OCI-LY1 (cell line): Measurements from ENCODE around the gene KLK2.

Experiments
- H2AFZ ChIP-seq: fragments of 200-600 bp; sonication (generic), shearing (Covaris generic); 2 replicates; pipeline ENCODE4 v1.6.0; 2014; ENCODE audit warnings: antibody characterized with exemption, mild to moderate bottlenecking, low read length
- H3F3A ChIP-seq: fragments of 200-600 bp; sonication (generic), shearing (Covaris generic); 2 replicates; pipeline ENCODE4 v1.6.0; 2014; ENCODE audit warnings: mild to moderate bottlenecking, antibody characterized with exemption, low read length, moderate library complexity; ENCODE audit not compliant: insufficient read depth
- H3K27ac ChIP-seq: fragments of 200-600 bp; sonication (generic); 2 replicates; pipeline ENCODE4 v1.5.1; 2014; ENCODE audit warnings: low read length, mixed run types, mild to moderate bottlenecking, low read depth; ENCODE audit not compliant: poor library complexity, severe bottlenecking
- H3K27me3 ChIP-seq: fragments of 200-600 bp; sonication (generic); 2 replicates; pipeline ENCODE4 v1.6.0; 2014; ENCODE audit warnings: antibody characterized with exemption, mild to moderate bottlenecking, low read length, moderate library complexity; ENCODE audit not compliant: insufficient read depth
- H3K36me3 ChIP-seq: fragments of 200-600 bp; sonication (generic); 2 replicates; pipeline ENCODE4 v1.6.1; 2014; ENCODE audit warnings: mild to moderate bottlenecking, antibody characterized with exemption, low read length, moderate library complexity, mixed read lengths; ENCODE audit not compliant: insufficient read depth
- H3K4me1 ChIP-seq: fragments of 200-600 bp; sonication (generic); 2 replicates; pipeline ENCODE4 v1.5.1; 2014; ENCODE audit warnings: mild to moderate bottlenecking, low read length, moderate library complexity; ENCODE audit not compliant: insufficient read depth, severe bottlenecking
- H3K4me2 ChIP-seq: fragments of 200-600 bp; sonication (generic), shearing (Covaris generic); 2 replicates; pipeline ENCODE4 v1.6.1; 2014; ENCODE audit warnings: low read length
- H3K4me3 ChIP-seq: fragments of 200-600 bp; sonication (generic); 2 replicates; pipeline ENCODE4 v1.5.1; 2014; ENCODE audit warnings: low read length, low read depth, mild to moderate bottlenecking, mixed read lengths; ENCODE audit not compliant: poor library complexity, severe bottlenecking
- H3K79me2 ChIP-seq: fragments of 200-600 bp; shearing (Covaris generic); 2 replicates; pipeline ENCODE4 v1.6.1; 2016; ENCODE audit warnings: mixed run types, low read length, mixed read lengths; ENCODE audit not compliant: insufficient read depth
- H3K9ac ChIP-seq: fragments of 200-600 bp; sonication (generic), shearing (Covaris generic); 2 replicates; pipeline ENCODE4 v1.6.1; 2014; ENCODE audit warnings: mild to moderate bottlenecking, low read length, mixed read lengths
- H3K9me2 ChIP-seq: fragments of 200-600 bp; sonication (generic), shearing (Covaris generic); 2 replicates; pipeline ENCODE4 v1.6.1; 2014; ENCODE audit warnings: low read depth, mild to moderate bottlenecking, low read length, mixed read lengths
- H3K9me3 ChIP-seq: fragments of 200-600 bp; shearing (Covaris generic); 2 replicates; pipeline ENCODE4 v1.6.1; 2014; ENCODE audit warnings: low read length, mixed read lengths
- H4K20me1 ChIP-seq: fragments of 200-600 bp; sonication (generic), shearing (Covaris generic); 2 replicates; pipeline ENCODE4 v1.6.0; 2016; ENCODE audit warnings: mild to moderate bottlenecking, low read length; ENCODE audit not compliant: insufficient read depth
- EZH2 ChIP-seq: fragments of 200-600 bp; sonication (generic), shearing (Covaris generic); IDR thresholded peaks from 2 replicates; pipeline ENCODE4 v1.8.0; 2017; ENCODE audit warnings: borderline replicate concordance, mixed run types, mild to moderate bottlenecking, antibody characterized with exemption, low read length, moderate library complexity, mixed read lengths
- TF ChIP-seq, protein P1 (sequence below): fragments of 200-600 bp; sonication (generic), shearing (Covaris generic); IDR thresholded peaks from 2 replicates; pipeline ENCODE4 v1.5.1; 2017; ENCODE audit warnings: mild to moderate bottlenecking, antibody characterized with exemption, low read length, moderate library complexity, mixed read lengths

KLK2 gene

DNA sequence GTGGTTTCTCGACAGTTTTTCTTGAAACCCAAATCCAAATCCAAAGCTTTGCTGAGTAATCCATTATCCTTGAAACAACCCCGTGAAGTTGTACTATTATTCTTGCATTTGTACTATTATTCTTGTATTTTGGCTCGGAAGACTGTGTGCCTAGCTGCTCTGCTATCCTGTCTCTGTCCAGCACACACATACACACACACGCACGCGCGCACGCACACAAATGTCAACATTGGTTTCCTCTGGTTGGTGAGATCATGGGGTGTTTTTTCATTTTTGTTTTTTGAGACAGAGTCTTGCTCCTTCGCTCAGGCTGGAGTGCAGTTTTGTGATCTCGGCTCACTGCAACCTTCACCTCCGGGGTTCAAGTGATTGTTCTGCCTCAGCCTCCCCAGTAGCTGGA lies 52.9 kb downstream of the KLK2 start:
- no peaks in the 10 kb centered on the region for H3K79me2 ChIP-seq
- H3F3A ChIP-seq = no peaks in the 10 kb centered on the region
- H3K9me2 ChIP-seq = no peaks in the 10 kb centered on the region
- H3K4me1 ChIP-seq = no peaks in the 10 kb centered on the region
- H3K4me2 ChIP-seq = no peak overlapping the region
- no peak overlapping the region for H3K27ac ChIP-seq
- H3K36me3 ChIP-seq = no peaks in the 10 kb centered on the region
- H3K4me3 ChIP-seq = no peak overlapping the region
- no peak overlapping the region for H3K9ac ChIP-seq
- H4K20me1 ChIP-seq = no peaks in the 10 kb centered on the region
- H3K27me3 ChIP-seq = no peaks in the 10 kb centered on the region
- H2AFZ ChIP-seq = no peak overlapping the region
- no peaks in the 10 kb centered on the region for H3K9me3 ChIP-seq
- TF ChIP-seq EZH2 = no peak
- TF ChIP-seq, protein P1, sequence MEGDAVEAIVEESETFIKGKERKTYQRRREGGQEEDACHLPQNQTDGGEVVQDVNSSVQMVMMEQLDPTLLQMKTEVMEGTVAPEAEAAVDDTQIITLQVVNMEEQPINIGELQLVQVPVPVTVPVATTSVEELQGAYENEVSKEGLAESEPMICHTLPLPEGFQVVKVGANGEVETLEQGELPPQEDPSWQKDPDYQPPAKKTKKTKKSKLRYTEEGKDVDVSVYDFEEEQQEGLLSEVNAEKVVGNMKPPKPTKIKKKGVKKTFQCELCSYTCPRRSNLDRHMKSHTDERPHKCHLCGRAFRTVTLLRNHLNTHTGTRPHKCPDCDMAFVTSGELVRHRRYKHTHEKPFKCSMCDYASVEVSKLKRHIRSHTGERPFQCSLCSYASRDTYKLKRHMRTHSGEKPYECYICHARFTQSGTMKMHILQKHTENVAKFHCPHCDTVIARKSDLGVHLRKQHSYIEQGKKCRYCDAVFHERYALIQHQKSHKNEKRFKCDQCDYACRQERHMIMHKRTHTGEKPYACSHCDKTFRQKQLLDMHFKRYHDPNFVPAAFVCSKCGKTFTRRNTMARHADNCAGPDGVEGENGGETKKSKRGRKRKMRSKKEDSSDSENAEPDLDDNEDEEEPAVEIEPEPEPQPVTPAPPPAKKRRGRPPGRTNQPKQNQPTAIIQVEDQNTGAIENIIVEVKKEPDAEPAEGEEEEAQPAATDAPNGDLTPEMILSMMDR = no peak

DNA sequence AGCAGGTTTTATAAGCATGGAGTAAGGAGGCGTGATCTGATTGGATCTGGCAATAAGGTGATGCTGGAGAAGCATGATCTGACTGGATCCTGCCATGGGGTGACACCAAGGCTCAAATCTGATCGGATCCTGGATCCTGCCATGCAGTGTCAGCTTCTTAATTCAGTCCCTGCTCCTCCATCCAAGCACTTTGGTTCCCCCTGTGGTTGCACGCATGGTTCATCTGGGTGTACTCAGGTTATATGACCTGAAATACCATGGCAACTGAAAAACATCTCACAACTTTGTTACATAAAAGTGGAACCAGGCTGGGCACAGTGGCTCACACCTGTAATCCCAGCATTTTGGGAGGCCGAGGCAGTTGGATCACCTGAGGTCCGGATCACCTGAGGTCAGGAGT lies 55.6 kb downstream of the KLK2 start:
- no peaks in the 10 kb centered on the region for H3K4me1 ChIP-seq
- no peak overlapping the region for H3K4me2 ChIP-seq
- no peak overlapping the region for H2AFZ ChIP-seq
- no peaks in the 10 kb centered on the region for H3F3A ChIP-seq
- no peak overlapping the region for H3K27ac ChIP-seq
- no peaks in the 10 kb centered on the region for H3K9me2 ChIP-seq
- no peaks in the 10 kb centered on the region for H3K9me3 ChIP-seq
- H3K36me3 ChIP-seq = no peaks in the 10 kb centered on the region
- TF ChIP-seq, protein P1 = no peak
- TF ChIP-seq EZH2 = no peak
- no peaks in the 10 kb centered on the region for H3K27me3 ChIP-seq
- H4K20me1 ChIP-seq = no peaks in the 10 kb centered on the region
- H3K79me2 ChIP-seq = no peaks in the 10 kb centered on the region
- no peak overlapping the region for H3K9ac ChIP-seq
- H3K4me3 ChIP-seq = no peak overlapping the region
